ENCODE data around the gene CEACAM1. TPM values are rescaled to one million over a fixed set of nuclear protein-coding genes. Genes with fewer than 3 reads are reported as not detected.
"Not testable (repeated sequence)": the region's sequence is repeated elsewhere in the genome, so short reads cannot be mapped to it uniquely, and the experiment has no call there.

Gene CEACAM1
- total RNA-seq, 1 donor from 2014 or later = 24.5 TPM

DNA sequence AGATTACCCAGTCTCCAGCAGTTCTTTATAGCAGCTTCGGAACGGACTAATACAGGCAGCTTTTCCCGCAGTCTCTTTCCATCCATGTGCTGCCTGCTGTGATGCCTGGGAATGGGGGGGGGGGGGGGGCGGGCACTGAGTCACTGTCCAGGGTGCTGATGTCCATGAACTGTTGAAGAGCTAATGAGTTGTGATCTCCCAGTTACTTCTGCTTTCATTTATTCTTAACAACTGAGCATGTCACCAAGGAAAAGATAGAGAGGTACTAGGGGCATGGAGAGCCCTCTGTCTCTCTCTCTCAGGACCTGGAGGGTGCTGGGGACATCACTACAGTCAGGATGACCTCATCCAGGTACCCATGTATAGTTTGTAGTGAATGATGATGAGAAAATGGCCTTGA, 20.3 kb upstream of the CEACAM1 start:
- no peak for DNase-seq

DNA sequence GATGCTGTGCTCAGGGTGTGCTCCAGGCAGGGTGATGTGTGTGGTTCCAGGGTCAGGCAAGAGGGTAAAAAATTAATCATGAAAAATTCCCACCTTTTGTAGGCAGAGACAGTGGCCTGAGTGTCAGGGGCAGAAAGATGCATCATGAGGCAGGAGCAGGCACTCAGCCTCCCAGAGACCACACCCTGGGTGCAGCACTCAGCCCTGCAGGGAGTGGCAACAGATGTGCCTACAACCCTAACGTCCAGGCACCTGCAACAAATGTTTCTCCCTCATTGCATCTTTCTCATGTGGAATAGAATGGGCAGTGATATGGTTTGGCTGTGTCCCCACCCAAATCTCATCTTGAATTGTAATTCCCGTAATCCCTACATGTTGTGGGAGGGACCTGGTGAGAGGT, 19.6 kb upstream of the CEACAM1 start:
- no peak for DNase-seq

DNA sequence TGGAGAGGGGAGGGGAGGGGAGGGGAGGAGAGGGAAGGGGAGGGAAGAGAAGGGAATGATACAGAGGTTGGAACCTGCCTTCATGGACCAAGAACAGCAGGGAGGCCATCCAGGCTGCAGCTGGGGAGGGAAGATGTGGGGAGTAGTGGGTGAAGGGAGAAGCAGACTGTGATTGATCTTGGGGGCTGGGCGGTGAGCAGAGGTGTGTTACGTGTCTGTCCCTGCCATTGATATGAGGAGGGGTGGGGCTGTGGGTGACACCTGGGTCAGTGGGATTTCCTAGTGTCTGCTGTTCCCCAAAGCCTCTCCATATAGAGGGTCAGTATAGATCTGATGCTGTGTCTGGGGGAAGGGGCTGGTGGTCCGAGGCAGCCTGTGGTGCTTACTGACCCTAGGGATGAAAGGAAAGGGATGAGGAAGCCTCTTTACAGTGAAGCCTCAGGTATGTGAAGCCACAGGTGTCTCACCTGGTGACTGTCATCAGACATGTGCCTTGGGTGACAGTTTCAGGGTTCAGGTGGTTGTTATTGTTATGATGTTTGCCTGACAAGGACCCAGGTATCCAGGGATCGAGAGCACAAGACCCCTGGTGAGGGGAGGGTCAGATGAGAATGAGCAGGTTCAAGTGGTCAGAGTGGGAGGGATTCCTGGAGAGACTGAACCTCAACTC, 18.7 kb upstream of the CEACAM1 start:
- no peak for DNase-seq

DNA sequence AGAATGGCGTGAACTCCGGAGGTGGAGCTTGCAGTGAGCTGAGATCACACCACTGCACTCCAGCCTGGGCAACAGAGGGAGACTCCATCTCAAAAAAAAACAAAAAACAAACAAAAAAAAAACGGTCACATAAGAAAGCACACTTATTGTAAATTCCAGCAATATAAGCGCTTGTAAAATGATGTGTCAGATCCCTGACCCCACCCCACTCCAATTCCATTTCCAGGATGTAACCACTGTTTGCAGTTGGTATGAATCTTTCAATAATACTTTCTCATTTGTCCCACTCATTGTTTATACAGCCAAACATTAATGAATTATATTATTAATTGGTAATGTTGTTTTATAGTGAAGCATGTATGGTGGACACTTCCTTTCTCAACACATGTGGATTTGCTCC, 15.9 kb upstream of the CEACAM1 start:
- DNase-seq = no peak

DNA sequence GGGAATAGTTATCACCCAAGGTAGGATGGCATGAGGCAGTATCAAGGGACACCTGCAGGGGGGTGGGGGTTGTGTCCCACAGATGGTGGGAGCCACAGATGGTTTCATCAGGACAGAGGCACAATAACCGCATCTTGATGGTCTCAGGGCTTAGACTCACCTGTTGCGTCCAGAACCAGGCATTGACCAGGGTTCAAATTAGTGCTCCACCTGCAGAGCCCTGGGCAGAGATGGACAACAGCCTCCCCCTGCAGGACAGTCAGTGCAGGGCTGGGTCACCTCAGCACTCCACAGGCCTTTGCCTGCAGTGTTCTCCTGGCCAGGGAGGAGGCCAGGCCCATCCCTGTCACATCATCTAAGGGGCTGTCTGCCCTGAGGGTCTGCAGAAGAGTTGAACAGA, 14.5 kb upstream of the CEACAM1 start:
- DNase-seq = no peak

DNA sequence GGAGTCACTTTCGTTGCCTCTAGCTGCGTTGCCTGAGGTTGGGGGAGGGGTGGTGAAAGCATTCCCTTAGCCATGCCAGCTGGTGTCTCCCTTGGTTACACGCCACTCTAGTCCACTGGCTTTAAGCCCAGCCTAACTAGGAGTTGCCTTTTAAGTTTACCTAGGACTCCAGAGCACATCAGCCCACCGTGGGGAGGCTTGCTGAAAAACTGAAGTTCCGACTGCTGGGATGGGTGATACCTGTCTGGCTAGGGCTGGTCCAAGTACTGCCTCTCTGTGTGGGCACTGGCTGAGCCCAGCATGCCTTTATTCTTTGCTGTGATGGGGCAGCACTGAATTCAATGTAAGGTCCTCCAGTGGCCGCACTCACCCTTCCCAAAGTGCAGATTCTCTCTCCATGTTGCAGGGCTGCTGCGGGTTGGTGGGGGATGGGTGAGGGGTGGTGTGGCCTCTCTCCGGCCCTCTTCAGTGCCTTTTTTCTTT, 11.8 kb upstream of the CEACAM1 start:
- DNase-seq = no peak

DNA sequence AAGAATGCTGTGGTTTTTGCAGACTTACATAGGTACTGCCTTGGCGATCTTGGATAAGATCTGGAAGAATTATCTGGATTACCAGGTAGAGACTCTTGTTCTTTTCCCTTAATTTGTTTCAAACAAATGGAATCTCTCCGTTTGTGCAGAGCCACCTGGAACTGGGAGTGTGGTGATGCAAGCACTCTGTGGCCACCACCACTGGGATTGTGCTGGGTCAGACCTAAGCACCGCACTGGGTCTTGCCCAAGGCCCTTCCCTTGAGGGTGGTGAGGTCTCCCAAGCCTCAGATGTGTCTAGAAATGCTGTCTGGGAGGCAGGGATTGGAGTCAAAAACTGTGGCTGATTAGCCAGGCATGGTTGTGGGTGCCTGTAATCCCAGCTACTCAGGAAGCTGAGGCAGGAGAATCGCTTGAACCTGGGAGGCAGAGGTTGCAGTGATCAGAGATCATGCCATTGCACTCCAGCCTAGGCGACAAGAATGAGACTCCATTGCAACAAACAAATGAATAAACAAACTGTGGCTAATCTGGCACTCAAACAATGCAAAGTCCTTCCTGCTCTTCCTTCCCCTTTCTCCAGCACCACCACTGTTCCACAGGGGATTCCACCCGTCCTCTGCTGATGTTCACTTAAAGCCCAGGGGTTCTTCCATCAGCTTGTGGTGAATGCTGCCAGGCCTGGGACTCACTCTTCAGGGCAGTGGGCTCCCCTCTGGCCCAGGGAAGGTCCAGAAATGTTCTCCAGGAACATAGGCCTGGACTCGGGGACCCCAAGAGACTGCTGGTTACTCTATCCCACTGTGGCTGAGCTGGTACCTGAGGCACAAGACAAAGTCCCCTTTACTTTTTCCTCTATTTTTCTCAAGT, 10.8 kb upstream of the CEACAM1 start:
- no peak for DNase-seq

DNA sequence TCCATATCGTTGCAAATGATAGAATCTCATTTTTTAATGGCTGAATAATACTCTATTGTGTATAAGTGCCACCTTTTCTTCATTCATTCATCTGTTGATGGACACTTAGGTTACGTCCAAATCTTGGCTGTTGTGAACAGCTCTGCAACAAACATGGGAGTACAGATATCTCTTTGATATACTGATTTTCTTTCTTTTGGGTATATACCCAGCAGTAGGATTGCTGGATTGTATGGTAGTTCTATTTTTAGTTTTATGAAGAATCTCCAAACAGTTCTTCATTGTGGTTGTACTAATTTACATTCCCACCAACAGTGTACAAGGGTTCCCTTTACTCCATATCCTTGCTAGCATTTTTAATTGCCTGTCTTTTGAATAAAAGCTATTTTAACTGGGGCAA, 7.0 kb upstream of the CEACAM1 start:
- DNase-seq = not testable (repeated sequence)

DNA sequence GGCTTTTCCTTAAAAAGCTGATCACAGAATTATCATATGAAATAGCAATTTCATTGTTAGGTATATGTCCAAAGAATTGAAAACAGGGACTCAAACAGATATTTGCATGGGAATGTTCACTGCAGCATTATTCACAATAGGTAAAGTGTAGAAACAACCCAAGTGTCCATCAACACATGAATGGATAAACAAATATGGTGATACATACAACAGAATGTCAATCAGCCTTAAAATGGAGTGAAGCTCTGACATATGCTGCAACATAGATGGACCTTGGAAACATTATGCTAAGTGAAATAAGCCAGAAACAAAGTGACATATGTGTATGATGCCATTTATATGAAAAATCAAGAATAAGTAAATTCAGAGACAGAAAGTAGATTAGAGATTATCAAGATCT, 6.1 kb upstream of the CEACAM1 start:
- DNase-seq = no peak

DNA sequence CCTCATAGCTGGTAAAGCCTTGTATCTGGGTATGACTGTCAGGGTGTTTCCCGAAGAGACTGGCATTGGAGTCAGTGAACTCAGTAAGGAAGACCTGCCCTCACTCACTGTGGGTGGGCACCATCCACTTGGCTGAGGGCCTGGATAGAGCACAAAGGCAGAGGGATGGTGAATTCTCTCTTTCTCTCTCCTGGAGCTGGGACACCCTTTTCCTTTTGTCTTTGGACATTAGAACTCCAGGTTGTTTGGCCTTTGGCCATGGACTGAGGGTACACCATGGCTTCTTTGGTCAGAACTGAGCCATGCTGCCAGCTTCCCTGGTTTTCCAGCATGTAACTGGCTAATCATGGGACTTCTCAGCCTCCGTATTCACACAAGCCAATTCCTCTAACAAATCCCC, 4.6 kb upstream of the CEACAM1 start:
- DNase-seq = no peak

DNA sequence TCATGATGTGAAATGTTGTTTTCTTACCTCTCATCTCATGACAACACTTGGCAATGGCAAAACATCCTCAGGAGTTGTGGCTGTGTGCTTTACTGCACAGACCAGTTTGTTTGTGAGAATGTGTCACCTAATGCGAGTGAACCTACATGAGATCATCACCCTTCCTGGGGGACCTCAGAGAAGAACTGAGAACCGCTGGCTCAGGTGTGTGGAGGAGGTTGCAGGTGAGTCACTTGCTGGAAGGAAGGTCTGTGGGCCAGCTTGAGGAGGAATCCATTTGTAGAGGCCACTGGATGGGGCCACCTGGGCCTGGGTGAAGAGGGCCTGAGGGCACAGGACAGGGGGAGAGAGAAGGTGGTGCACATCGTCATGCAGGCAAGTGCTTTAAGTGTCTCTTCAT, 3.0 kb upstream of the CEACAM1 start:
- no peak for DNase-seq

DNA sequence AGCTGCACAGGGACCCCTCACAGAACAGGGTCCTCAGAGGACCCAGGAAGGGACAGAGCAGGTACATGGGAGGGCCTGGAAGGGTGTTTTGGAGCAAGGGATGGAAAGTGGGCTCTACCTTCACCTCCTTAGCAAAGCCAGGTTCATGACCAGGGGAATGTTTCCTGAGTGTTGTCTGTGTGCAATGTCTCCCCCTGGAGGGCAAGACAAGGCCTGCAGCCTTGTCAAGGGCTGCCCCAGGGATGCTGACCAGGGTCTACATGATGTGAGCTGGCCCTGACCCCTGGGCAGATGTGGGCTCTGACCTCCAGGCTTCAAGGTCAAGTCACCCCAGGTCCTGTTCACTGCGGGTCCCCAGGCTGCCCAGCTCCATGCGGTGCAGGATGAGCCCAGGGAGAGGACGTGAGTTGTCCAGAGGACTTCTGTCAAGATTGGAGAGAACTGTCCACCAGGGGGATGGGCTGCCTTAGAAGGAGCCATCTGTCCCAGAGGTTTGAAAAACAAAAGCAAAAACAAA, 1.0 kb upstream of the CEACAM1 start:
- peak; percentile 81 for DNase-seq

DNA sequence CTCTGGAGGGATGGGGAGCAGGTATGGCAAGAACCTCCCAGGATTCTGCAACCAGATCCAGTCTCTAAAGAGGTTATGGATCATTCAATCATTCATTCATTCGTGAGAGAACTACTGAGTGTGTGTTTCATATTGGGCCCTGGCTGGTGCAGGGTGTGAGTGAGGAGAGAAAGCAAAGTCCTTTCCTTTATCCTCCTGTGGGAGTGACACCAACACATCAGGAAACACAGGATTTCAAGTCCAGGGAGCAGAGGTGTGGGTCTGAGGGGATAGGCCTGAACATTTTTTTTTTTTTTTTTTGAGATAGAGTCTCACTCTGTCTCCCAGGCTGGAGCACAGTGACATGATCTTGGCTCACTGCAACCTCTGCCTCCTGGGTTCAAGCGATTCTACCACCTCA, 3.3 kb downstream of the CEACAM1 start:
- DNase-seq = no peak

DNA sequence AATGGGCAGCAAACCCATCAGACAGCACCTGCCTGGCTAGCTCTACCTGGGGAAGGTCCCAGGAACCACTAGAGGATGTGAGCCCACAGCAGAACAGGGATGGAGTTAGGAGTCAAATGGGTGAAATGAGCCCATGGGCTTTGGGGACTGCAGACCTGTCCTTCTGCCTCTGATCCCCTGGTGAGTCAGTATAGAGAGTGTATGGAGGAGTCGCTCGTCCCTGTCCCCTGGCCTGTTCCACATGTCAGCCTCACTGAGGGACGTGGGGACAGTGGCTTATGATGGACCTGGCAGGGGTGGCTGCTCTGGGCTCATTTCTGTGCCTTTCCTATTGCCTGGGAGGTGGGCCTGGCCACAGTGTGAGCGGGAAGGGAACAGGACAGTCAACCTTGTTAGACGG, 4.0 kb downstream of the CEACAM1 start:
- no peak for DNase-seq

DNA sequence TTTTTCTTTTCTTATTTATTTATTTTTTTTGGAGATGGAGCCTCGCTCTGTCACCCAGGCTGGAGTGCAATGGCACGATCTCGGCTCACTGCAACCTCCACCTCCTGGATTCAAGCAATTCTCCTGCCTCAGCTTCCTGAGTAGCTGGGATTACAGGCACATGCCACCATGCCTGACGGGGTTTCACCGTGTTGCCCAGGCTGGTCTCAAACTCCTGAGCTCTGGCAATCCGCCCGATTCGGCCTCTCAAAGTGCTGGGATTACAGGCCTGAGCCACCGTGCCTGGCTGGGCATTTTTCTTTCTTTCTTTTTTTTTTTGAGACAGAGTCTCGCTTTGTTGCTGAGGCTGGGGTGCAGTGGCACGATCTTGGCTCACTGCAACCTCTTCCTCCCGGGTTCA, 6.0 kb downstream of the CEACAM1 start:
- DNase-seq = not testable (repeated sequence)

DNA sequence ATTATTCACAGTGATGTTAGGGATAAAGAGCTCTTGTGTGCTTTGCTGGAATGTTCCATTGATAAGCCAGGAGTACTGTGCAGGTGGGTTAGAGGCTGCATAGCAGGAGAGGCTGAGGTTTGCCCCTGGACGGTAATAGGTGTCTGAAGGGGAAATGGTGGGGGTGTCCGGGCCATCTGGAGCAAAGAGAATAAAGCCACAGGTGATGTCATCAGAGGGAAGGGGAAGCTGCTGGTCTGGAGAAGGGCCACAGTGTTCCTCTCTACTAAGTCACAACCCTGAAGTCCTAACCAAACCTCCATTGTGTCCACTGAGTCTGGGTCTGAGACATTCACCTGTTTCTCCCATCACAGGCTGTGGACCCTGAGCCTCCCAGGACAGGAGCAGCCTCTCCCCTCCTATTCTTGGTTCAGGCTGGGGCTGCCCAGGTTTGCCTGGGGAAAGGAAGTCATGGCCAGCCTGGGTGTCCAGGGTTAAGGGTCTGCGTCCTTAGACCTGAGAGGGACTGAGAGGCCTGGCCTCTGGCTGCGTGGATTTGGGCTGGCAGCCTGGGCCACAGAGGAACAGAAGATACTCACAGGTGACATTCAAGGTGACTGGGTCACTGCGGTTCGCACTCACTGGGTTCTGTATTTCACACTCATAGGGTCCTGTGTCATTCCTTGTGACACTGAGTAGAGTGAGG, 6.8 kb downstream of the CEACAM1 start:
- DNase-seq = no peak

DNA sequence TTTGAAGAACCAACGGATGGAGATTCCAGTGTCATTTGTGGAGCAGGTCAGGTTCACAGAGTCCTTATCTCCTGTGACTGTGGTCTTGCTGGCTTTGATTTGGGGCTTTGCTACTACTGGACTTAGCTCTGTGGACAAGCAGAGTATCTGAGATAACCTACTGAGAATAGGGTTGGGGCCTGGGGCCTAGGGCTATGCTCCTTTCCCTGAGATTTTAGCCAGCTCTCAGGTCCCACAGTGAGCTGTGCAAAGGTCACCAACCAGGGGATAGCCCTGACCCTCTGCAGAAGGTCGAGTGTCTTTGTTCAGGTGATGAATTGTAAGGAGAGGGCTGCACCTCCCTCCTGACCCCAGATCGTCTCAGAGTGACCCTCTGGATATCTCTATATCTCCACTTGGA, 9.2 kb downstream of the CEACAM1 start:
- no peak for DNase-seq

DNA sequence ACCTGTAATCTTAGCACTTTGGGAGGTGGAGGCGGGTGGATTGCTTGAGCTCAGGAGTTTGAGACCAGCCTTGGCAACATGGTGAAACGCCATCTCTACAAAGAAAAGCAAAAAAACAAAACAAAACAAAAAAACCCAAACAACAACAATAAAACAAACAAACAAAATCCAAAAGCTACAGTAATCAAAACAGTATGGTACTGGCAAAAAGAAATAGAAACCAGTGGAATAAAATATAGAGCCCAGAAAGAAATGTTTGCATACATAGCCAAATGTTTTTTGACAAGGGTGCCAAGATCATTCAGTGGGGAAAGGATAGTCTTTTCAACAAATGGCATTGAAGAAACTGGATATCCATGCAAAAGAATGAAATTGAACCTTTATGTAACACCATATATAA, 11.5 kb downstream of the CEACAM1 start:
- no peak for DNase-seq

DNA sequence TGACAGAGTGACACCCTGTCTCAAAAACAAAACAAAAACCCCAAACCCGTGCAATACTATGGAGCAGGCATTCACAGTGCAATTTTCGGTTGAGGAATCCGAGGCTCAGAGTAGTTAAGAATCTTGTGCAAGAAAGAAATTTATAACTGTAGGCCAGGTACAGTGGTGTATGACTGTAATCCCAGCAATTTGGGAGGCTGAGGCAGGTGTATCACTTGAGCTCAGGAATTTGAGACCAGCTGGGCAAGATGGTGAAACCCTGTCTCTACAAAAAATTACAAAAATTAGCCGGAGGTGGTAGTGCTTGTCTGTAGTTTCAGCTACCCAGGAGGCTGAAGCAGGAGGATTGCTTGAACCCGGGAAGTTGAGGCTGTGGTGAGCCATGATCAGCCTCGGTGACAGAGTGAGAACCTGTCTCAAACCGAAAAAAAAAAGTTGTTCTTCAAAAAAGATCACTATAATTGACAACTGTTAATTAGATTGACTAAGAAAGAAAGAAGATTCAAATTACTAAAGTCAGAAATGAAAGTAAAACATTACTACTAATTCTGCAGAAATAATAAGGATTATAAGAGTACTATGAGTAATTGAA, 12.9 kb downstream of the CEACAM1 start:
- no peak for DNase-seq

DNA sequence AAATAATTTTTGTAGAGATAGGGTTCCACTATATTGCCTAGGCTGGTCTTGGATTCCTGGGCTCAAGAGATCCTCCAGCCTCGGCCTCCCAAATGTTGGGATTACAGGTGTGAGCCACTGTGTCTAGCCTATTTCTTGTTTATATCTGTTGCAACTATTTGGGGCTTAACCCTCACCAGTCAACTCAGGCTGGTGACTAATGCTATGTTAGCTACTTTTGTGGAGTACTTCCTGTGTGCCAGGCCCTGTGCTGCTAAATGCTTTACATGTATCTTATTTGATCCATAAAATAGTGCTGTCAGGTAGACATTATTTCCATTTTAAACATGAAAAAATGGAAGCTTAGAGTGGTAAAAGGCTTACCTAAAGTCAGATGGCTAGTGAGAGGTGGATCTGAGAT, 13.8 kb downstream of the CEACAM1 start:
- no peak for DNase-seq

DNA sequence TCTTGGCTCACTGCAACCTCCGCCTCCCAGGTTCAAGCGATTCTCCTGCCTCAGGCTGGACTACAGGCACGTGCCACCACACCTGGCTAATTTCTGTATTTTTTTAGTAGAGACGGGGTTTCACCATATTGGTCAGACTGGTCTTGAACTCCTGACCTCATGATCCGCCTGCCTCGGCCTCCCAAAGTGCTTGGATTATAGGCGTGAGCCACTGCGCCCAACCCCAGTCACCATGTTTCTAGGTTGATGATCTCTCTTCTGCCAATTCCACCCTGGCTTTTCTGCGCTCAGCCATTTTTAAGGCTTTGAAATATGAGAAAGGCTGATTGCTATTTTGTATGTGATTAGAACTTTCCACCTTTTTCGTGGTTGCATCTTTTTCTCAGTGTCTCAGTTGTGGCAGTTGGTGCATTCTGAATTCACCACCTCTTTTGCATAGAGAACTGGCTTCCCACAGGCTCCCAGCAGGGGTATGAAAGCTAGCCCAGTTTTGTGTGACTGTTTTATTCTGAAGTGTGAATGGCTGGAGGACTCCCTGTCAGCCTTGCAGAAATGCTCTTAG, 15.5 kb downstream of the CEACAM1 start:
- DNase-seq = no peak

DNA sequence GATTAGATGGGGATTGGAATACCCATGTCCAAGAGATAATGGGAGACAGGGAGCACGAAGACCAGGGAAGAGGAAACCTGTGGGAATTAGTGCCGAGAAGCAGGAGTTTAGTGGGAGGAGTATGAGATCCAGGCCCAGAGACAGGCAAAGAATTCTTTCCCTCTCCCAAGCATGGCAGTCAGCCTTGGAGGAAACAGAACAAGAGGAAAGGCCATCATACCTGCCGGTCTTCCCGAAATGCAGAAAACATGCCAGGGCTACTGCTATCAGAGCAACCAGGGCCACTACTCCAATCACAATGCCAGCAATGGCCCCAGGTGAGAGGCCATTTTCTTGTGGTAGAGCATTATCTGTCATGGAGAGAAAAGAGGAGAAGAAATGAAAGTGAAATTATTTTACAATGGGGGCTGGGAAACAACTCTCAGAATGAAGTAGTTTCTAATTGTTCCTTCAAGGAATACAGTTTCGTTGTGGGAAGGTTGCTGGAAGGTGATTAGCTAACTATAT, 16.1 kb downstream of the CEACAM1 start:
- DNase-seq = no peak

Data from dermis blood vessel endothelial cell (primary cell).